Measurements from ENCODE around the gene SPEF1.

The SPEF1 gene

GRCh38 chr20:3777716-3778629 lies 3.3 kb downstream of the SPEF1 start:
- Mint-ChIP-seq H3K4me1 (peaks cover 15% of the 10 kb centered on the region), H3K27me3 (ENCODE audit: low read depth) (peaks cover 60% of the 10 kb centered on the region), H3K4me3 (peak overlapping the region; percentile 70 to 74 (median 74)), H3K27ac (no peak overlapping the region), H3K36me3 (ENCODE audit: low read depth) (no peaks in the 10 kb centered on the region), H3K9me3 (no peaks in the 10 kb centered on the region)
- peak in 1 of 3 experiments; percentile 11 for TF ChIP-seq CTCF (IDR thresholded peaks at IDR 0.05; ENCODE audit: unreplicated experiment in 3 of 3)

GRCh38 chr20:3777381-3777715 lies 3.9 kb downstream of the SPEF1 start:
- peaks cover 60% of the 10 kb centered on the region for H3K27me3 Mint-ChIP-seq (ENCODE audit: low read depth)
- no peak overlapping the region for H3K27ac Mint-ChIP-seq
- no peak for TF ChIP-seq CTCF (IDR thresholded peaks at IDR 0.05; ENCODE audit: unreplicated experiment in 3 of 3)
- peak overlapping the region; percentile 70 to 74 (median 72) for H3K4me3 Mint-ChIP-seq
- H3K36me3 Mint-ChIP-seq (ENCODE audit: low read depth), result no peaks in the 10 kb centered on the region
- no peaks in the 10 kb centered on the region for H3K9me3 Mint-ChIP-seq
- peaks cover 15% of the 10 kb centered on the region for H3K4me1 Mint-ChIP-seq

- H3K4me3 Mint-ChIP-seq, result no peak overlapping the region
- H3K27ac Mint-ChIP-seq, result no peak overlapping the region
- TF ChIP-seq CTCF (IDR thresholded peaks at IDR 0.05; ENCODE audit: unreplicated experiment in 3 of 3), result no peak
- H3K27me3 Mint-ChIP-seq (ENCODE audit: low read depth), result peaks cover 56% of the 10 kb centered on the region
- peaks cover 4% of the 10 kb centered on the region for H3K4me1 Mint-ChIP-seq
- no peaks in the 10 kb centered on the region for H3K36me3 Mint-ChIP-seq (ENCODE audit: low read depth)
- H3K9me3 Mint-ChIP-seq, result no peaks in the 10 kb centered on the region
These were observed 5.7 kb downstream of the SPEF1 start for GRCh38 chr20:3775457-3776108.

GRCh38 chr20:3771552-3772058 lies 9.6 kb downstream of the SPEF1 start:
- no peak for TF ChIP-seq CTCF (IDR thresholded peaks at IDR 0.05; ENCODE audit: unreplicated experiment in 3 of 3)
- Mint-ChIP-seq H3K27me3 (ENCODE audit: low read depth) (peaks cover 21% of the 10 kb centered on the region), H3K27ac (no peak overlapping the region), H3K4me1 (peaks cover 10% of the 10 kb centered on the region), H3K9me3 (no peaks in the 10 kb centered on the region), H3K36me3 (ENCODE audit: low read depth) (no peaks in the 10 kb centered on the region), H3K4me3 (no peak overlapping the region)

- H3K4me3 Mint-ChIP-seq, result peak overlapping the region; percentile 86 to 93 (median 92)
- H3K36me3 Mint-ChIP-seq (ENCODE audit: low read depth), result no peaks in the 10 kb centered on the region
- no peaks in the 10 kb centered on the region for H3K27me3 Mint-ChIP-seq (ENCODE audit: low read depth)
- H3K4me1 Mint-ChIP-seq, result peaks cover 31% of the 10 kb centered on the region
- TF ChIP-seq CTCF (IDR thresholded peaks at IDR 0.05; ENCODE audit: unreplicated experiment in 3 of 3), result peak; percentile 58 to 61 (median 60)
- peak overlapping the region; percentile 90 to 95 (median 92) for H3K27ac Mint-ChIP-seq
- H3K9me3 Mint-ChIP-seq, result no peaks in the 10 kb centered on the region
These were observed 12.7 kb downstream of the SPEF1 start for GRCh38 chr20:3768342-3769130.

All from nephron (organoid).